DND-41 (cell line): ENCODE measurements around the gene TEX22.

Experiments
- CTCF ChIP-seq: IDR thresholded peaks from 2 replicates; pipeline ENCODE4 v1.5.1; 2012; ENCODE audit warnings: borderline replicate concordance, low read length, moderate library complexity, mild to moderate bottlenecking; ENCODE audit not compliant: poor library complexity, severe bottlenecking; ENCODE audit errors: extremely low read depth
- EZH2 ChIP-seq: IDR thresholded peaks from 3 replicates; pipeline ENCODE4 v1.6.1; 2012; ENCODE audit warnings: borderline replicate concordance, low read depth, mild to moderate bottlenecking, moderate library complexity, low read length, inconsistent platforms; ENCODE audit not compliant: severe bottlenecking

GRCh38 chr14:105445290-105445689 lies 47.0 kb downstream of the TEX22 start:
- no peak for TF ChIP-seq CTCF
- TF ChIP-seq EZH2 = no peak
